OCI-LY7 (cell line): ENCODE measurements around the gene PHTF1. TPM values are rescaled to one million over a fixed set of nuclear protein-coding genes. Genes with fewer than 3 reads are reported as not detected.

Experiments used
- BruUV-seq: library from RNA; stranded (reverse); fragments of 400-500 nt; replicated peaks from 2 replicates; lab custom pipeline; 2021; lab: Mats Ljungman, UMichigan
- CTCF ChIA-PET: fragments of 300-600 bp; sonication (Branson Sonifier 250); formaldehyde crosslinking; loops from one replicate; lab custom pipeline; 2022; ENCODE audit warnings: antibody characterized with exemption; ENCODE audit not compliant: unreplicated experiment; lab: Charles Lee
- POLR2A ChIA-PET: fragments of 300-600 bp; sonication (Branson Sonifier 250); formaldehyde crosslinking; loops from one replicate; lab custom pipeline; 2022; ENCODE audit warnings: antibody characterized with exemption; lab: Charles Lee
- DNase-seq: peaks from one replicate; pipeline ENCODE4 v3.0.0-alpha.2; 2015; ENCODE audit warnings: low spot score
- H2AFZ ChIP-seq: fragments of 200-600 bp; sonication (generic), shearing (Covaris generic); 2 replicates; pipeline ENCODE4 v1.6.1; 2014; ENCODE audit warnings: mild to moderate bottlenecking, antibody characterized with exemption, low read length, moderate library complexity
- H3K27ac ChIP-seq: fragments of 200-600 bp; sonication (generic); 2 replicates; pipeline ENCODE4 v1.5.1; 2014; ENCODE audit warnings: mixed run types, low read depth, mild to moderate bottlenecking, moderate library complexity, low read length, inconsistent platforms; ENCODE audit not compliant: poor library complexity, severe bottlenecking
- H3K36me3 ChIP-seq: fragments of 200-600 bp; sonication (generic); 2 replicates; pipeline ENCODE4 v1.6.1; 2014; ENCODE audit warnings: mild to moderate bottlenecking, antibody characterized with exemption, low read length, moderate library complexity, mixed read lengths; ENCODE audit not compliant: insufficient read depth
- H3K4me1 ChIP-seq: fragments of 200-600 bp; sonication (generic); 2 replicates; pipeline ENCODE4 v1.5.1; 2014; ENCODE audit warnings: mild to moderate bottlenecking, low read length; ENCODE audit not compliant: insufficient read depth, poor library complexity, severe bottlenecking
- H3K4me2 ChIP-seq: fragments of 200-600 bp; sonication (generic); 2 replicates; pipeline ENCODE4 v1.6.1; 2014; ENCODE audit warnings: mild to moderate bottlenecking, low read length
- H3K4me3 ChIP-seq: fragments of 200-600 bp; sonication (generic); 2 replicates; pipeline ENCODE4 v1.5.1; 2014; ENCODE audit warnings: mild to moderate bottlenecking, low read depth, low read length; ENCODE audit not compliant: poor library complexity, severe bottlenecking
- H3K79me2 ChIP-seq: fragments of 200-600 bp; sonication (generic); 2 replicates; pipeline ENCODE4 v1.6.1; 2016; ENCODE audit warnings: low read depth, mild to moderate bottlenecking, low read length, moderate library complexity, mixed read lengths; ENCODE audit not compliant: insufficient read depth
- H3K9me2 ChIP-seq: fragments of 200-600 bp; sonication (generic); 2 replicates; pipeline ENCODE4 v1.6.1; 2016; ENCODE audit warnings: mild to moderate bottlenecking, low read length, mixed read lengths; ENCODE audit not compliant: insufficient read depth
- H3K9me3 ChIP-seq: fragments of 200-600 bp; sonication (generic); 2 replicates; pipeline ENCODE4 v1.6.1; 2014; ENCODE audit warnings: mild to moderate bottlenecking, mixed run types, low read length, mixed read lengths
- H4K20me1 ChIP-seq: fragments of 200-600 bp; sonication (generic); 2 replicates; pipeline ENCODE4 v1.6.1; 2014; ENCODE audit warnings: mild to moderate bottlenecking, antibody characterized with exemption, low read length, moderate library complexity, mixed read lengths; ENCODE audit not compliant: insufficient read depth
- CTCF ChIP-seq: fragments of 200-600 bp; sonication (generic); conservative IDR thresholded peaks from 2 replicates; pipeline ENCODE4 v1.5.1; 2014; ENCODE audit warnings: mild to moderate bottlenecking, antibody characterized with exemption, low read length, moderate library complexity, mixed read lengths
- EZH2phosphoT487 ChIP-seq: fragments of 200-600 bp; sonication (generic); IDR thresholded peaks from 2 replicates; pipeline ENCODE4 v1.6.1; 2018; ENCODE audit warnings: low read depth, borderline replicate concordance, mild to moderate bottlenecking, mixed run types, antibody characterized with exemption, low read length, moderate library complexity, mixed read lengths
- intact Hi-C: fragments of 100-400 bp; cut with micrococcal nuclease; formaldehyde crosslinking; loops from one replicate; pipeline ENCODE4 v1.10.0; 2022; ENCODE audit not compliant: unreplicated experiment
- total RNA-seq, 2 experiments: library from RNA; depleted of rRNA in 1 of 2; stranded (reverse); fragments of >200 nt in 1 of 2; shearing (Covaris generic) in 1 of 2; gene quantifications; 2 replicates each; pipeline ENCODE4 v1.2.3, GENCODE V29; 2014 to 2022

The PHTF1 gene
- total RNA-seq, 2 experiments from 2014 or later = 11.8 to 18.8 TPM

DNA sequence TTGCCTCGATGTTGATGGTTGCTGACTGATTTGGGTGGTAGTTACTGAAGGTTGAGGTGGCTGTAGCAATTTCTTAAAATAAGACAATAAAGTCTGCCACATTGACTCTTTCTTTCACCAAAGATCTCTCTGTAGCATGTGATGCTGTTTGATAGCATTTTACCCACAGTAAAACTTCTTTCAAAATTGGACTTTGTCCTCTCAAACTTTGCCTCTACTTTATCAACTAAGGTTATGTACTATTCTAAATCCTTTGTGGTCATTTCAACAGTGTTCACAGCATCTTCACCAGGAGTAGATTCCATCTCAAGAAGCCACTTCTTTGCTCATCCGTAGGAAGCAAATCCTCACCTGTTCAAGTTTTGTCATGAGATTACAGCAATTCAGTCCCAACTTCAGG lies 93.2 kb downstream of the PHTF1 start:
- Histone ChIP-seq H4K20me1 (no peaks in the 10 kb centered on the region), H3K27ac (no peak overlapping the region), H3K79me2 (no peaks in the 10 kb centered on the region), H2AFZ (no peak overlapping the region), H3K4me3 (no peak overlapping the region), H3K4me2 (no peak overlapping the region), H3K9me3 (no peaks in the 10 kb centered on the region), H3K36me3 (no peaks in the 10 kb centered on the region), H3K9me2 (no peaks in the 10 kb centered on the region), H3K4me1 (no peaks in the 10 kb centered on the region)
- TF ChIP-seq EZH2phosphoT487 = no peak
- TF ChIP-seq CTCF = no peak
- no TSS peak for BruUV-seq
- POLR2A ChIA-PET = no interaction called here
- intact Hi-C loops = no loop called here
- CTCF ChIA-PET = no interaction called here
- no peak for DNase-seq

- H4K20me1 ChIP-seq = no peaks in the 10 kb centered on the region
- H2AFZ ChIP-seq = no peak overlapping the region
- intact Hi-C loops = no loop called here
- H3K9me3 ChIP-seq = no peaks in the 10 kb centered on the region
- H3K36me3 ChIP-seq = no peaks in the 10 kb centered on the region
- H3K9me2 ChIP-seq = no peaks in the 10 kb centered on the region
- no peaks in the 10 kb centered on the region for H3K4me1 ChIP-seq
- no peak overlapping the region for H3K4me3 ChIP-seq
- ChIA-PET POLR2A (interaction anchor here (0.6 kb wide), 1 partner anchor 112 kb away, joined by 3 read pairs; no protein-coding TSS in a partner anchor), CTCF (no interaction called here)
- no peak overlapping the region for H3K27ac ChIP-seq
- no TSS peak for BruUV-seq
- H3K4me2 ChIP-seq = no peak overlapping the region
- no peak for DNase-seq
- TF ChIP-seq EZH2phosphoT487 (no peak), CTCF (no peak)
- no peaks in the 10 kb centered on the region for H3K79me2 ChIP-seq
Measured at GRCh38 chr1:113665071-113665470, 94.2 kb downstream of the PHTF1 start.

DNA sequence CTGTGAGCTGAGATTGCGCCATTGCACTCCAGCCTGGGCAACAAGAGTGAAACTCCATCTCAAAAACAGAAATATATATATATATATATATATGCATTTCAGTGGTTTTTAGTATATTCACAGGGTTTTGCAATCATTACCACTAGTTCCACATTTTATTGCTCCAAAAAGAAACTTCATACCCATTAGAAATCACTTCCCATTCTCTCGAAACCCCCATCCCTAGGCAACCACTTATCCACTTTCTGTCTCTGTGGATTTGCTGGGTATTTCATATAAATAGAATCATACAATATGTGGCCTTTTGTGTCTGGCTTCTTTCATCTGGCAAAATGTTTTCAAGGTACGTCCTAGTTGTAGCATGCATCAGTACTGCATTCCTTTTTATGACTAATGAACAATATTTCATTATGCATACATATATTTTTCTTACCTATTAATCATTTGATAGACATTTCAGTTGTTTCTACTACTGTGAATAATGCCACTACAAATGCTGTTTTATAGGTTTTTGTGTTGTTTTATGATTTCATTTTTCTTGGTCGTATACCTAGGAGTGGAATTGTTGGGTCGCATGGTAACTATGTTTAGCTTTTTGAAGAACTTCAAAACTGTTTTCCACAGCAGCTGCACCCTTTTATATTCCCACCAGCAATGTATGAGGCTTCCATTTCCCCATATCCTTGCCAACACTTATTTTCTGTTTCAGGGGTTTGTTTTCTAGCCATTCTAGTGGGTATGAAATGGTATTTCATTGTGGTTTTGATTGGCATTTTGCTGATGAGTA lies 95.9 kb downstream of the PHTF1 start:
- TF ChIP-seq CTCF (no peak), EZH2phosphoT487 (no peak)
- BruUV-seq = no TSS peak
- Histone ChIP-seq H3K36me3 (no peaks in the 10 kb centered on the region), H3K4me3 (no peak overlapping the region), H3K27ac (no peak overlapping the region), H2AFZ (no peak overlapping the region), H3K4me1 (no peaks in the 10 kb centered on the region), H4K20me1 (no peaks in the 10 kb centered on the region), H3K4me2 (no peak overlapping the region), H3K9me2 (no peaks in the 10 kb centered on the region), H3K9me3 (no peaks in the 10 kb centered on the region), H3K79me2 (no peaks in the 10 kb centered on the region)
- ChIA-PET CTCF (no interaction called here), POLR2A (no interaction called here)
- intact Hi-C loops = no loop called here
- no peak for DNase-seq
